NT2/D1 (cell line): ENCODE results near the gene KRTAP10-4.

Source experiments
- YY1 ChIP-seq: IDR thresholded peaks from 2 replicates; pipeline ENCODE4 v1.6.1; 2011; ENCODE audit not compliant: insufficient read length, insufficient read depth
- ZNF274 ChIP-seq: IDR thresholded peaks from 2 replicates; pipeline ENCODE4 v1.6.1; 2011; ENCODE audit warnings: mild to moderate bottlenecking, low read depth, low read length

DNA sequence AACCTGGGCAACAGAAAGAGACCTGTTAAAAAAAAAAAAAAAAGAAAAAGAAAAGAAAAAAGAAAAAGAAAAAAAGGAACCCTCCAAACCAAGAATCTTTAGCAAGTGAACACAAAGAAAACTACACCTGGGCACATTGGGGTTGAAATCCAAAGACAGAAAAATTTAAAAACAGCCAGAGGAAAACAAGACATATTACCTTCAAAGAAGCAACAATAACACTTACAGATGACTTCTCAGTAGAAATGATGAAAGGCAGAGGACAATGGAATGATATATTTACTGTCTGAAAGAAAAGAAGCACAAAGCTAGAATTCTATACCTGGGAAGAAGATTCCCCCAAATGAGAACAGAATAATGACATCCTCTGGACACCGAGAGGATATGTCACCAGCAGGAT lies 30.8 kb upstream of the KRTAP10-4 start:
- no peak for TF ChIP-seq ZNF274
- no peak for TF ChIP-seq YY1
